ENCODE data around the gene TMPRSS3.
A peak's percentile ranks its signal among the peaks of the same experiment; 100 is the strongest.

TMPRSS3 gene

GRCh38 chr21:42340187-42341050, 55.4 kb downstream of the TMPRSS3 start:
- TF ChIP-seq, protein P1, sequence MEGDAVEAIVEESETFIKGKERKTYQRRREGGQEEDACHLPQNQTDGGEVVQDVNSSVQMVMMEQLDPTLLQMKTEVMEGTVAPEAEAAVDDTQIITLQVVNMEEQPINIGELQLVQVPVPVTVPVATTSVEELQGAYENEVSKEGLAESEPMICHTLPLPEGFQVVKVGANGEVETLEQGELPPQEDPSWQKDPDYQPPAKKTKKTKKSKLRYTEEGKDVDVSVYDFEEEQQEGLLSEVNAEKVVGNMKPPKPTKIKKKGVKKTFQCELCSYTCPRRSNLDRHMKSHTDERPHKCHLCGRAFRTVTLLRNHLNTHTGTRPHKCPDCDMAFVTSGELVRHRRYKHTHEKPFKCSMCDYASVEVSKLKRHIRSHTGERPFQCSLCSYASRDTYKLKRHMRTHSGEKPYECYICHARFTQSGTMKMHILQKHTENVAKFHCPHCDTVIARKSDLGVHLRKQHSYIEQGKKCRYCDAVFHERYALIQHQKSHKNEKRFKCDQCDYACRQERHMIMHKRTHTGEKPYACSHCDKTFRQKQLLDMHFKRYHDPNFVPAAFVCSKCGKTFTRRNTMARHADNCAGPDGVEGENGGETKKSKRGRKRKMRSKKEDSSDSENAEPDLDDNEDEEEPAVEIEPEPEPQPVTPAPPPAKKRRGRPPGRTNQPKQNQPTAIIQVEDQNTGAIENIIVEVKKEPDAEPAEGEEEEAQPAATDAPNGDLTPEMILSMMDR (IDR thresholded peaks at IDR 0.05; ENCODE audit: control extremely low read depth, extremely low read depth, low read depth, missing control alignments) = no peak
- CTCF ChIA-PET = interaction anchor here (1.4 to 5.4 kb wide), 4 partner anchors 16 to 86 kb away, joined by 4 to 30 read pairs (median 7); no protein-coding TSS in a partner anchor
- DNase-seq (ENCODE audit: extremely low spot score) = no peak
- POLR2A ChIA-PET = no interaction called here

GRCh38 chr21:42338729-42339715, 56.8 kb downstream of the TMPRSS3 start:
- POLR2A ChIA-PET = no interaction called here
- CTCF ChIA-PET = interaction anchor here (0.7 to 5.4 kb wide), 18 partner anchors 18 to 222 kb away, joined by 3 to 30 read pairs (median 4); no protein-coding TSS in a partner anchor
- no peak for DNase-seq (ENCODE audit: extremely low spot score)
- TF ChIP-seq, protein P1 (IDR thresholded peaks at IDR 0.05; ENCODE audit: control extremely low read depth, extremely low read depth, low read depth, missing control alignments) = no peak

- TF ChIP-seq, protein P1 (IDR thresholded peaks at IDR 0.05; ENCODE audit: control extremely low read depth, extremely low read depth, low read depth, missing control alignments) = peak; percentile 59
- ChIA-PET CTCF (interaction anchor here (0.7 to 5.4 kb wide), 25 partner anchors 8 to 221 kb away, joined by 3 to 30 read pairs (median 4); no protein-coding TSS in a partner anchor), POLR2A (no interaction called here)
- peak; percentile 67 for DNase-seq (ENCODE audit: extremely low spot score)
Measured at GRCh38 chr21:42337830-42338728, 57.8 kb downstream of the TMPRSS3 start.

DNA sequence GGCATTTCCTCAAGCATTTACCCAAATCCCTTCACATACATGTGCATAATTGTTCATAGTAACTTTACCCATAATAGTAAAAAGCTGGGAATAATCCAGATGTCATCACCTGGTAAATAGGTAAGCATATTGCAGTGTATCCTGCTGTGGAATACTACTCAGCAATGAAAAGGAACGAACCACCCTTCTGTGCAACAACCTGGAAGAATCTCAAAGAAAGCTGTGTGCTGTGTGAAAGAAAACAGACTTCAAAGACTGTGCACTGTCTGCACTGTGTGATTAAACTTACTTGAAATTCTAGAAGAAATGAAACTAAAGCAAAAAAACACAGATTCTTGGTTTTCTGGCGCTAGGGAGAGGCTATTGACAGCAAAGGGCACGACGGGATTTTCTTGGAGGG, 58.6 kb downstream of the TMPRSS3 start:
- TF ChIP-seq, protein P1 (IDR thresholded peaks at IDR 0.05; ENCODE audit: control extremely low read depth, extremely low read depth, low read depth, missing control alignments) = no peak
- DNase-seq (ENCODE audit: extremely low spot score) = no peak
- POLR2A ChIA-PET = no interaction called here
- CTCF ChIA-PET = interaction anchor here (0.7 to 5.4 kb wide), 16 partner anchors 9 to 191 kb away, joined by 3 to 30 read pairs (median 4); no protein-coding TSS in a partner anchor

DNA sequence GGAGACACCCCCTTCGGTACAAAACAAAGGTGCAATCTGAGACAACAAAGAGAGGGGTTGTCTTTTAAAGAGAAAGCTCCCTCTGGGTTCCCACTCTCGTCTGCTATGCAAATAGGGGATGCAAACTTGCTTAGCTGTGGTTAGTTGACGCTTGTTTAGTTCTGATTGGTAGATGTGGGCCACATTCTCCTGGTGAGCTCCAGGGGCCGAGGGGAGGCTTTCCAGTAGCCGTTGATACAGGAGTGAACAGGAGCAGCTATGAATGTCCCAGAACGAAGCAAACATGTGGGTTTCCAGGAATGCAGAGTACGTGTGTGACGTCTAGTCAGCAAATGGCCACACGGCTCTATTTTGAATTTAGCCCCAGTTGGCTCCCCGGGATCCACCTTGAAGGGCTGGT, 59.8 kb downstream of the TMPRSS3 start:
- TF ChIP-seq, protein P1 (IDR thresholded peaks at IDR 0.05; ENCODE audit: control extremely low read depth, extremely low read depth, low read depth, missing control alignments) = no peak
- ChIA-PET CTCF (interaction anchor here (1.7 to 5.4 kb wide), 3 partner anchors 26 to 190 kb away, joined by 4 to 30 read pairs (median 6); no protein-coding TSS in a partner anchor), POLR2A (no interaction called here)
- DNase-seq (ENCODE audit: extremely low spot score) = no peak

All from GM10248 (cell line).